Astrocyte of the cerebellum (primary cell): ENCODE results near the gene PRKAR1A.
"Not testable (repeated sequence)": the region's sequence is repeated elsewhere in the genome, so short reads cannot be mapped to it uniquely, and the experiment has no call there.

Experiments used
- DNase-seq: peaks from one replicate; pipeline ENCODE4 v3.0.0-alpha.2; 2011; ENCODE audit warnings: low read depth
- H3K4me3 ChIP-seq: 2 replicates; pipeline ENCODE4 v1.5.1; 2011; ENCODE audit warnings: mild to moderate bottlenecking, low read depth, low read length, moderate library complexity
- CTCF ChIP-seq: IDR thresholded peaks from 2 replicates; pipeline ENCODE4 v1.5.1; 2012; ENCODE audit warnings: low read length, low read depth, moderate library complexity, mild to moderate bottlenecking; ENCODE audit errors: missing control alignments
- in situ Hi-C: cut with HindIII; loops from 2 replicates; pipeline ENCODE4 v1.10.0; 2017; ENCODE audit warnings: low sequenced_read_pairs

PRKAR1A gene

DNA sequence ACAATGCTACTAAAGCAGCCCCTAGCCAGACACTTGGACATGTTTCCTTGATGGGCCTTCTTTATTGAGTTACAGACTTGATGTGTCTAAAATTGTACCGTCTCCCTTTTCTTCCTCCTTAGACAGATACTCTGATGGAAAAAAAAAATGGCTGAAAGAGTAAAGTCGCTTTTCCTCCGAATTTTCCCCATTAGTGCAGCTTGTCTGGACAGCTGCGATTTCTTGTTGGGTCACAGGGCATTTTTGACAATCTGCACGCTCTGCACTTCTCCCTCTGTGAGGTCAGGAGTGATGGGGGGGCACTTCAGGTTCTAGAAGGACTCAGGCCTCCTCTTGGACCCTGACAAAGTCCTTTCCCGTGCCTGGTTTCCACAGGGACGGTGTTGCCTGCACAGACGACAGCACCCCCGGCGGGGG, 968 bp upstream of the PRKAR1A start:
- in situ Hi-C loops: no loop called here
- no peak for TF ChIP-seq CTCF
- H3K4me3 ChIP-seq: peak overlapping the region; percentile 93
- DNase-seq: no peak

- peak overlapping the region; percentile 93 for H3K4me3 ChIP-seq
- no peak for DNase-seq
- in situ Hi-C loops: no loop called here
- TF ChIP-seq CTCF: no peak
Observed at GRCh38 chr17:68511671-68512246, 471 bp upstream of the PRKAR1A start.

GRCh38 chr17:68512960-68513474, 787 bp downstream of the PRKAR1A start:
- no peak for DNase-seq
- H3K4me3 ChIP-seq: peak overlapping the region; percentile 93
- in situ Hi-C loops: no loop called here
- no peak for TF ChIP-seq CTCF

GRCh38 chr17:68513932-68514331, 1.7 kb downstream of the PRKAR1A start:
- no peak for TF ChIP-seq CTCF
- DNase-seq: no peak
- peak overlapping the region; percentile 93 for H3K4me3 ChIP-seq
- in situ Hi-C loops: no loop called here

GRCh38 chr17:68514831-68515635, 2.8 kb downstream of the PRKAR1A start:
- no peak for DNase-seq

GRCh38 chr17:68516732-68517131, 4.5 kb downstream of the PRKAR1A start:
- no peak for TF ChIP-seq CTCF
- DNase-seq: no peak
- in situ Hi-C loops: no loop called here
- no peak overlapping the region for H3K4me3 ChIP-seq

More at GRCh38 chr17:68514831-68515635, 2.8 kb downstream of the PRKAR1A start:
- TF ChIP-seq CTCF: no peak
- H3K4me3 ChIP-seq: peak overlapping the region; percentile 93
- in situ Hi-C loops: no loop called here

DNA sequence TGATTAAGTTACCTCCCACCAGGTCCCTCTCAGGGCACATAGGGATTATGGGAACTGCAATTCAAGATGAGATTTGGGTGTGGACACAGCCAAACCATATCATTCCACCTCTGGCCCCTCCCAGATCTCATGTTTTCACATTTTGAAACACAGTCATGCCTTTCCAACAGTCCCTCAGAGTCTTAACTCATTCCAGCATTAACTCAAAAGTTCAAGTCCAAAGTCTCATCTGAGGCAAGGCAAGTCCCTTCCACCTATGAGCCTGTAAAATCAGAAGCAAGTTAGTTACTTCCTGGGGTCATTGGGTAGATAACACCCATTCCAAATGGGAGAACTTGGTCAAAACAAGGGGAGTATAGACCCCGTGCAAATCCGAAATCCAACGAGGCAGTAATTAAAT, 5.4 kb downstream of the PRKAR1A start:
- in situ Hi-C loops, DNase-seq, H3K4me3 ChIP-seq: not testable (repeated sequence)
